Measurements from ENCODE around the gene ZCRB1. TPM values are rescaled to one million over a fixed set of nuclear protein-coding genes. Genes with fewer than 3 reads are reported as not detected.

ZCRB1 gene
- total RNA-seq, 1 experiment from 2014 or later = 62.2 TPM

GRCh38 chr12:42346403-42347002 is 20.6 kb upstream of the ZCRB1 start:
- Mint-ChIP-seq H3K4me3 (ENCODE audit: unreplicated experiment) (no peak overlapping the region), H3K27me3 (ENCODE audit: insufficient read depth, unreplicated experiment) (no peaks in the 10 kb centered on the region), H3K9me3 (ENCODE audit: unreplicated experiment) (no peaks in the 10 kb centered on the region), H3K4me1 (ENCODE audit: insufficient read depth, unreplicated experiment) (peaks cover 12% of the 10 kb centered on the region), H3K27ac (ENCODE audit: low read depth, unreplicated experiment) (no peak overlapping the region), H3K36me3 (ENCODE audit: insufficient read depth, unreplicated experiment) (no peaks in the 10 kb centered on the region)
- ChIA-PET CTCF (interaction anchor here (0.7 to 4.7 kb wide), 5 partner anchors 15 to 292 kb away, joined by 3 to 31 read pairs (median 3); no protein-coding TSS in a partner anchor), POLR2A (interaction anchor here (0.8 to 2.1 kb wide), 3 partner anchors 11 to 227 kb away, joined by 3 to 7 read pairs (median 4); no protein-coding TSS in a partner anchor)
- BruUV-seq (replicated peaks) = no TSS peak
- DNase-seq (ENCODE audit: unreplicated experiment) = no peak
- intact Hi-C loops (cut with micrococcal nuclease) = no loop called here
- TF ChIP-seq CTCF (IDR thresholded peaks at IDR 0.05; ENCODE audit: unreplicated experiment) = no peak

GRCh38 chr12:42343721-42344120 is 17.8 kb upstream of the ZCRB1 start:
- BruUV-seq (replicated peaks) = no TSS peak
- Mint-ChIP-seq H3K4me3 (ENCODE audit: unreplicated experiment) (no peak overlapping the region), H3K36me3 (ENCODE audit: insufficient read depth, unreplicated experiment) (peaks cover 7% of the 10 kb centered on the region), H3K4me1 (ENCODE audit: insufficient read depth, unreplicated experiment) (peaks cover 19% of the 10 kb centered on the region), H3K9me3 (ENCODE audit: unreplicated experiment) (no peaks in the 10 kb centered on the region), H3K27me3 (ENCODE audit: insufficient read depth, unreplicated experiment) (no peaks in the 10 kb centered on the region), H3K27ac (ENCODE audit: low read depth, unreplicated experiment) (peak overlapping the region; percentile 47)
- TF ChIP-seq CTCF (IDR thresholded peaks at IDR 0.05; ENCODE audit: unreplicated experiment) = no peak
- intact Hi-C loops (cut with micrococcal nuclease) = no loop called here
- ChIA-PET POLR2A (interaction anchor here (0.8 to 2.3 kb wide), 3 partner anchors 10 to 1462 kb away, joined by 3 to 7 read pairs (median 3); partner anchors contain the start of genes PPHLN1 and TWF1), CTCF (interaction anchor here (0.7 kb wide), 1 partner anchor 12 kb away, joined by 5 read pairs; no protein-coding TSS in a partner anchor)
- no peak for DNase-seq (ENCODE audit: unreplicated experiment)

- no peak for TF ChIP-seq CTCF (IDR thresholded peaks at IDR 0.05; ENCODE audit: unreplicated experiment)
- Mint-ChIP-seq H3K36me3 (ENCODE audit: insufficient read depth, unreplicated experiment) (peaks cover 22% of the 10 kb centered on the region), H3K9me3 (ENCODE audit: unreplicated experiment) (no peaks in the 10 kb centered on the region), H3K27me3 (ENCODE audit: insufficient read depth, unreplicated experiment) (no peaks in the 10 kb centered on the region), H3K27ac (ENCODE audit: low read depth, unreplicated experiment) (no peak overlapping the region), H3K4me3 (ENCODE audit: unreplicated experiment) (no peak overlapping the region), H3K4me1 (ENCODE audit: insufficient read depth, unreplicated experiment) (peaks cover 25% of the 10 kb centered on the region)
- BruUV-seq (replicated peaks) = no TSS peak
- ChIA-PET POLR2A (interaction anchor here (0.8 to 1.4 kb wide), 2 partner anchors 17 to 197 kb away, joined by 3 read pairs; partner anchors contain the start of gene GXYLT1), CTCF (interaction anchor here (0.9 to 4.7 kb wide), 4 partner anchors 10 to 996 kb away, joined by 3 to 26 read pairs (median 8); no protein-coding TSS in a partner anchor)
- no peak for DNase-seq (ENCODE audit: unreplicated experiment)
- intact Hi-C loops (cut with micrococcal nuclease) = no loop called here
These were observed 16.1 kb upstream of the ZCRB1 start for GRCh38 chr12:42342028-42342427.

- H3K4me3 Mint-ChIP-seq (ENCODE audit: unreplicated experiment) = no peak overlapping the region
- no peaks in the 10 kb centered on the region for H3K27me3 Mint-ChIP-seq (ENCODE audit: insufficient read depth, unreplicated experiment)
- no peak for TF ChIP-seq CTCF (IDR thresholded peaks at IDR 0.05; ENCODE audit: unreplicated experiment)
- BruUV-seq (replicated peaks) = no TSS peak
- intact Hi-C loops (cut with micrococcal nuclease) = no loop called here
- H3K27ac Mint-ChIP-seq (ENCODE audit: low read depth, unreplicated experiment) = no peak overlapping the region
- ChIA-PET POLR2A (interaction anchor here (0.6 to 2.9 kb wide), 4 partner anchors 9 to 12 kb away, joined by 3 to 11 read pairs (median 4); partner anchors contain the start of genes PPHLN1 and ZCRB1), CTCF (interaction anchor here (0.8 to 4.7 kb wide), 2 partner anchors 34 to 804 kb away, joined by 3 to 26 read pairs; no protein-coding TSS in a partner anchor)
- no peak for DNase-seq (ENCODE audit: unreplicated experiment)
- H3K4me1 Mint-ChIP-seq (ENCODE audit: insufficient read depth, unreplicated experiment) = peaks cover 24% of the 10 kb centered on the region
- no peaks in the 10 kb centered on the region for H3K9me3 Mint-ChIP-seq (ENCODE audit: unreplicated experiment)
- H3K36me3 Mint-ChIP-seq (ENCODE audit: insufficient read depth, unreplicated experiment) = peaks cover 30% of the 10 kb centered on the region
These were observed 12.4 kb upstream of the ZCRB1 start for GRCh38 chr12:42338280-42338679.
